GM19099 (cell line): ENCODE measurements around the gene NPBWR2.

Experiments
- POLR2A ChIP-seq: IDR thresholded peaks from 3 replicates; pipeline ENCODE4 v1.6.1; 2011; ENCODE audit warnings: low read depth; ENCODE audit not compliant: insufficient read length; ENCODE audit errors: extremely low read depth

Gene NPBWR2

DNA sequence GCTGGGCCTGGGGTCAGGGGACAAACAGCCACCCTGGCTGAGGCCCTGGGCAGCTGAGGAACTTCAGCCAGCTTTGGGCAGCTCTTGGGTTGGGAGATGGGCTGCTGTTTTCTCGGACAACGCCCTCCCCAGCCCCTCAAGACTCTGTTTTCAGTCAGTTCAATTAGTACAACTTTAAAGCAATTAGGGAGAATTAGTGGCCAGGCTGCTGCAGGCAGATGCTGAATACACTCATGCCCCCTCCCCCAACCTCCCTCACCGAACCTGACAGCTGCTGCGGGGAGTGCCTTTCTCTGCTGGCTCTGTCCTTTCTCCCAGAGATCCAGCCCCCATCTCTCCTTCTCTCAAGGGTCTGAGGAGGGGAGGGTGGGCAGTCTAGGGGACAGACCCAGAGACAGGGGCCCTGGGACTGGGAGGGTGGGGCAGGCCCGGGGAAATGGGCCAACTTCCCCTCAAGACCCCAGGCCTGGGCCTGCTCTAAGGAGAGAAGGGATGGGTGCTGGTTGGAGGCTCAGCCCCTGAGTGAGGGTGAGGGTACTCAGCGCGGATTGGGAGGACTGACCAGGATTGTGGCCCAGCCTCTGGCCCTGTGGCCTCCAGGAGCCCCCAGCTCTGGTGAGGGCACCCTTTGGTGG, 39.1 kb upstream of the NPBWR2 start:
- no peak for TF ChIP-seq POLR2A

DNA sequence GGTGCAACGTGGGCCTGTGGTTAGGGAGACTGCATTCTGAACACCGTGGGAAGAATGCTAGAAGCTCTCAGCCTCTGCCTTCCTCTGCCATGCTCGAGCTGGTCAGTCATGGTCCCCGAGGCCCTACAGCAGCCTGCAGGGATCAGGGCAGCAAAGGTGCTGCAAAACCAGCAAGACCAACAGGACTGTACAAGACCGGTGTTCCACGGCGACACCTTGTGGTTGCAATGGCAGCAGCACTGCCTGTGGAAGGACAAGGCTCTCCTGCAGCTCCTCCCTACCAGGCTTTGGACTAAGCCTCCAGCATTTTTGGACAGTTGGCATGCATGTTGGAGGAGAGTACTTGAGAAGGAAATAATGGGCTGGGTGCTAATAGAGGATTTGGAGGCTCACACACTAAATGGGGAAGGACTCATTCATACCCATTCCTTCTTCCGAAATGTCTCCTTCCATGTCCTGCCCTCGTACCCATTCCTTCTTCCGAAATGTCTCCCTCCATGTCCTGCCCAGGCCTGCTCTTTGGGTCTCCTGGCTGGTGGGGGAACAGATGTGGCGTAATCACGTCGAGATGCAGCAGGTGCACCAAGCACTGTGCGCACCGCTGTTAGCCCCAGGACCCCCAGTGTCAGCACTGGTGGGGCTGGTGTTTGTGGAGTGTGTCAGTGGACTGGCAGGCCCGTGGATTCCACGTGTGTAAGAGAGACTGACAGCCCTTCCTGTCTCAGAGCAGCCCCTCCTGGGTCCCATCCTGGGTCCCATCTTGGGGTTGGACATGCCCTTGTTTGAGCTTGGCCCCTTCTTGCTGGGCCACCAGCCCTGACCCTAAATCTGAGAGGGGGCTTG, 38.3 kb upstream of the NPBWR2 start:
- TF ChIP-seq POLR2A = no peak

- TF ChIP-seq POLR2A = no peak
These were observed 37.0 kb upstream of the NPBWR2 start for GRCh38 chr20:64144144-64144912.

DNA sequence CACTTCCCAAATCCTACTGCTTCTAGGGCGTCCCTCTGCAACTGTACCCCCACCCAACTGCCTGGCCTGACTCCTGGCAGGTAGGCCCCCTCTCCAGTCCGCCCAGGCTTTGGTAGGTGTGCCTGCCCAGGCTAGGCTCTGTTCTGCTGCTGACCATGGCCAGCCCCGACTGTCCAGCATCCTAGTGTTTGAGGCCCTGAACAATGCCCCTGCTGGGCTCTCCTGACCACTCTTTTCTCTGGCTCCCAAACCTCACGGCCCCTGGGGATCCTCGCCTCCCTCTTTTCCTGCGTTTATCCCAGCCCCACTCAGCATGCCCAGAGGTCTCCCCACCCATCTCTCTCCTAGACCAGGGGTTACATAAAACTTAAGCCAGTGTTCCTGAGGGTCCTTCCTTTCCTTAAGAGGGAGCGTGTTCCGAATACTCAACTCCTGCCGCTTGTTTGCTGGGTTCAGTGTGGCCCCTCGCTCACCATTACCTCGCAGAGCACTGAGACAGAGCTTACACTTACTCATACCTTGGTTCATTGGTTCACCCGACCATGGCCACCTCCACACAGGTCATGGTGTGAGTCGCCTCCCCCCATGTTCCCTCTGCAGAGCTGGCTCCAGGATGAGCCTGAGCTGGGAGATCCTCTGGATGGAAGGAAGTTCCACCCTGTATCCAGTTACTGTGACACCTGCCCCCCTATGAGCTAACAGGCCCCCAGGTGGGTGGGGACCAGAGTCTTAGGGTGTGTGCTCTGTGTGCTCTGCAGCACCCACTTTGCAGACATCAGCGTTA, 35.8 kb upstream of the NPBWR2 start:
- TF ChIP-seq POLR2A = no peak

GRCh38 chr20:64142590-64142989, 35.2 kb upstream of the NPBWR2 start:
- TF ChIP-seq POLR2A = no peak

- TF ChIP-seq POLR2A = no peak
These were observed 33.6 kb upstream of the NPBWR2 start for GRCh38 chr20:64140956-64141355.

- no peak for TF ChIP-seq POLR2A
These were observed 32.9 kb upstream of the NPBWR2 start for GRCh38 chr20:64140061-64140931.

DNA sequence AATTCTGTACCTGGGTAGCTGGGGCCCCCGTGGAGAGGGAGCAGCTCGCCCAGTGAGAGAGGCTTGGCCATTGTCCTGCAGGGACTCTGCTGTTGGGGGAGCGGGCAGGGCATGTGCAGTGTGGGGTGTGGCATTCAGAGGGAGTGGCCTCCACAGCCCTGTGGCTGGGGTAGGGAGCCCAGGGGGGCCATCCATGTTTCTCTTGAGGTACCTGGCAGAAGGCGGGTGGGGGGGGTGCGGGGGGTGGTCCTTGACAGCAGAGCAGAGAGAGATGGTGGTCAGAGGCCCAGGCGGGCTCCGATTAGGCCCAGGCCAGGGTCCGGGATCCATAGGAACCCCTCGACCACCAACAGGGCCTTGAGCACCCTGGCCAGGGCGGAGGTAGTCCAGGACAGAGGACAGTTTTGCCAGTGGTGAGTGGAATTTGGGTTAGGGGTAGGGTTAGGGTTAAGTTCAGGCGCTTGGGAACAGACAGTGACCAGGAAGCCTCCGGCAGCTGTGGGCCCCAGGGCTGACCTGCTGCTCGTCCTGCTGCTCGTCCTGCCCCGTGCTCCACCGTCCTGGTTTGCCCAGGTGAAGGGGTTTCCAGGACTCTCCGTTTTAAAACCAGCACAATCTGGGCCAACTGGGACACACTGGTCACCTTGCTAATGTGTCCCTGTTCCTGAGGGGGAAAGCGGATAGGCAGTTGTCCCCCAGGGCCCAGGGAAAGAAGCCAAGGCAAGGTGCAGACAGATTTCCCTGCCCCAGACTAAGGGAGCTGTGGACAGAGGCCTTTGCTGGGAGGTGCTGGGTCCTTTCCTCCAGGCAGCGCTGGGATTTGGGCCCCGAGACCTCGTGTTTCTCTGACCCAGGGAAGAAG, 32.1 kb upstream of the NPBWR2 start:
- no peak for TF ChIP-seq POLR2A

GRCh38 chr20:64138276-64138815, 31.0 kb upstream of the NPBWR2 start:
- TF ChIP-seq POLR2A = no peak

- no peak for TF ChIP-seq POLR2A
These were observed 30.2 kb upstream of the NPBWR2 start for GRCh38 chr20:64137598-64138031.

DNA sequence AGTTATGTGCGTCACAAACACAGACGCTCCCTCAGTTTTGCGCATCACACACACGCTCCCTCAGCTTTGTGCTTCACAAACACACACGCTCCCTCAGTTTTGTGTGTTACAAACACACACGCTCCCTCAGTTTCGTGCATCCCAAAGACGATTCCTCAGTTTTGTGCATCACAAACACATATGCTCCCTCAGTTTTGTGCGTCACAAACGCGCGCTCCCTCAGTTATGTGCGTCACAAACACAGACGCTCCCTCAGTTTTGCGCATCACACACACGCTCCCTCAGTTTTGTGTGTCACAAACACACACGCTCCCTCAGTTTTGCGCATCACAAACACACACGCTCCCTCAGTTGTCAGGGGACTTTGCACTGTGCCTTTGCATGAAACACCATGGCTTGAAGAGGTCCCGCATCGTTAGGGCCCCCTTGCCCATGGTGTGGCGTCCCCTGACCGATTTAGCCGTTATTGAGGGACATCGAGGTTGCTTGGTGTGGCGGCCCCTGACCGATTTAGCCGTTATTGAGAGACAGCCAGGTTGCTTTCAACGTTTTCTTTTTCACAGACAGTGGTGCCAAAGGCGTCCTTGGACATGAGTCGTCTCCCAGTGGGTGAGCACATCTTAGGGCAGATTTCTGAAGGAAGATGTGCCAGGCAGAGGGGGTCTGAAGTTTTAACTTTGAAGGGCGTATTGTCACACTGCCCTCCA, 28.8 kb upstream of the NPBWR2 start:
- TF ChIP-seq POLR2A = no peak

DNA sequence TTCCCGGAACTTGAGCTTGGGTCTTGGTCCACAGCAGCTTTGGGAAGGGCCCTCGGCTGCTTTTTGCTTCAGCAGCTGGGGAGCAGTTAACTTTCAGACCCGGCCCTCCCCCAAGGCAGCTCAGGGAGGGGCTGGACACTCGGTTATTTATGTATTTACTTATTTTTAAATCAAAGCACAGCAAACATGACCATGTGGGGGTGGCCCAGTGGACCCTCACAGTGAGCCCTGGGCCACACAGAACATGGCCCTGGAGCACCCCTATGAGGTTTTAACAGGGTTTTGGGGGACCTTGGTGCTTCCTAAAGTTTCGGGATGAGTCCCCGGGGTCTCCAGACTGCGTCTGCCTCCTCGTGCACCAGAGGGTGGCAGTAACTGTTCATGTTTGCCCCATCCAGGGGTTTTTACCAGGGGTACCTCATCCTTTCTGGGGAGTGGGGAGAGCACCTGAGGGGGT, 26.6 kb upstream of the NPBWR2 start:
- no peak for TF ChIP-seq POLR2A

DNA sequence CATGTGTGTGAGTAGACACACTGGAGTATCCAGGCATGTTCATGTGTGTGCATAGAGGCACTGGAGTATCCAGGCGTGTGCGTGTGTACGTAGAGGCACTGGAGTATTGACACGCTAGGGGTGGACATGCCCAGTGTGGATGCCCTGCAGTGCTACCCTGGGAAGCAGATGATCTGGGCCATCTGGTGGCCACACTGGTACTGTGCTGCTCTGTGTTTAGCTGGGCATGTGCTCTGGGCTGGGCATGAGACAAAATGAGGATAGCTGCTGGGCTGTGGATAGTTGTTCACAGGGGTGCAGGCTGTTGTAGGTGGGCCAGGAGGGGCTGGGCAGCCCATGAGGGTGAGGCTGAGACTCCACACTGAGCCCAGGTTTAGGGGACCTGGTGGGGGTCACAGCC, 24.0 kb upstream of the NPBWR2 start:
- TF ChIP-seq POLR2A = no peak

- TF ChIP-seq POLR2A = no peak
These were observed 23.5 kb upstream of the NPBWR2 start for GRCh38 chr20:64130876-64131275.
